NCI-H526 (cell line): ENCODE measurements around the gene SEC14L2.
"Not testable (repeated sequence)": the region's sequence is repeated elsewhere in the genome, so short reads cannot be mapped to it uniquely, and the experiment has no call there.

Source experiments
- DNase-seq, 2 experiments: peaks; one replicate each; lab custom pipeline; 2025; lab: John Stamatoyannopoulos, UW

The SEC14L2 gene

DNA sequence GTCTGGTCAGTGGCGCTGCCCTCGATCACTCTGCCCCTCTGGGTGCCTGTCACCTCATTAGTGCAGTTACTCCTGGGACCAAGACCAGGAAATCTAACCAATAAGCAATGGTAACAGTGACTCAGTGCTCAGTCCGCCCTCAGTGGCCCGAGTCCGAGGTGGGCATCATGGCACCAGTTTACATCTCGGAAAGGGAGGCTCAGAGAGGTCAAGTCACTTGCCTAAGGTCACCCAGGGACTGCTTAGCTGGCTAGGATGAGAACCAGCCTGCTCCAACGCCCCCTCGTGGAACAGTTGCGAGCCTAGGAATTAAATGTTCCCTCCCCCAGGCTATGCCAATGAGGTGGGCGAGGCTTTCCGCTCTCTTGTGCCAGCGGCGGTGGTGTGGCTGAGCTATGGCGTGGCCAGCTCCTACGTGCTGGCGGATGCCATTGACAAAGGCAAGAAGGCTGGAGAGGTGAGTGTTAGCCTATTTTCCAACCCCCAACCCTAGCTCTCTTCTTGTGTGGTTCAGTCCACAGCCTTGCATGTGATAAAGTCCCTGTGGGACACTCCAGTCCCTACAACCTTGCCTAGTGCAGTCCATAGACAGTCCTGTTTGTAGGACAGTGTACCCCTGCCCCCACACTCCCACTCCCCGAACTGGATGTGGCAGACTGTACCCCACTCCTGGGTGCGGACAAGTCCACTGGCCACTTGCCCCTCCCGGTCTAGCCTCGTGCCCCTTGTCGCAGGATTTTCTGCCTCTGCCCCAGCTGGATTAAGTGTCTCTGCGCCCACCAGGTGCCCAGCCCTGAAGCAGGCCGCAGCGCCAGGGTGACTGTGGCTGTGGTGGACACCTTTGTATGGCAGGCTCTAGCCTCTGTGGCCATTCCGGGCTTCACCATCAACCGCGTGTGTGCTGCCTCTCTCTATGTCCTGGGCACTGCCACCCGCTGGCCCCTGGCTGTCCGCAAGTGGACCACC is 29.9 kb downstream of the SEC14L2 start:
- peak; percentile 85 to 95 for DNase-seq

DNA sequence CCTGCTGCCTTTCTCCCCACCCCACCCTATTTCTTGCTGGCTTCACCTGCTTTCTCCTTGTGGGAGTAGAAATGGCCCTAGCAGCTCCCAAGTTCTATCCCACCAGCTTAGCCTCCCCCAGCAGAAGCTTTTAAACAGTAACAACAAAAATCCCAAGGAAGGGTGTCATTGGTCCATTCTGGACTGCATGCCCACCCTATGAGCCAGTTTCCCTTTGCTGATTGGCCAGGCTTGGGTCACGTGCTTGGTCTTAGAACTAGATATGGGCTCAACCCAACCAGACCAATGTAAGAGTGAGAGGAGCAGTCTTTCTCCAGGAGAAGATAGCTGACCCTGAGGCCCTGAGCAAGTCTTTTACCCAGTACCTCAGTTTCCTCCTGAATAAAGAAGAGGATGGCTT is 31.1 kb downstream of the SEC14L2 start:
- DNase-seq, result no peak

DNA sequence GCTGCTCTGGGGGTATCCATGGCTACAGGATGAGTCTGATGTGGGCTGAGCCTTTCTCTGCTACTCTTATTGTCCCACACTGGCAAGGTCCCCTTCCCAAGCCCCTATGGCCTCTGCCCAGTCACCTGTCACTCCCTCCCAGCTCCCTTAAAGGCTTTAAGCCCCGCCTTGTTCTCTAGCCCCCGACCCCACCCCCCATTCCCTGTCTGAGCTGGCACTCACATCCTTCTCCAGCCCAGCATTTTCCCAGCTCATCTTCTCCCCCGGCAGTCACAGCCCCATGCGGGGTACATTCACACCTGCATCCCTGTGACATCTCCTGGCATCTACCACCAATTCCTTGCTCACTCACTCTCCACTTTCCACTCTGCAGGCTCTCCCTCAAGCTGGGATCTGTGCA is 33.1 kb downstream of the SEC14L2 start:
- DNase-seq, result no peak

DNA sequence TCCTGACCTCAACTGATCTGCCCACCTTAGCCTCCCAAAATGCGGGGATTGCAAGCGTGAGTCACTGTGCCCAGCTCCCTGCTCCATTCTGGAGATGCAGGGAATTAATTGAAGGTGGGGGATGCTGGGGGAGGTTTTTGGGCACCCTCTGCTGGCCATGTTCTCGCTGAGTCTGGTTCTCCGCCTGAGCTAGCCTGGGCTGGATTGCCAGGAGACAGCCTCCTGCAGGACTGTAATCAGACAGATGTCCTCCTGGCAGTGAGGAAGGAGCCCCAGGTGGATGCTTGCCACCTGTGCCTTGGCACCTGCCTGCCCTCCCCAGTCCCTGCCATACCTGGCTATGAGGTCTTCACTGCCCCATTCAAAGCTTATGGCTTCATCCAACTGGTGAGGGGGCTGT is 34.1 kb downstream of the SEC14L2 start:
- peak in 1 of 2 experiments; percentile 5 for DNase-seq

DNA sequence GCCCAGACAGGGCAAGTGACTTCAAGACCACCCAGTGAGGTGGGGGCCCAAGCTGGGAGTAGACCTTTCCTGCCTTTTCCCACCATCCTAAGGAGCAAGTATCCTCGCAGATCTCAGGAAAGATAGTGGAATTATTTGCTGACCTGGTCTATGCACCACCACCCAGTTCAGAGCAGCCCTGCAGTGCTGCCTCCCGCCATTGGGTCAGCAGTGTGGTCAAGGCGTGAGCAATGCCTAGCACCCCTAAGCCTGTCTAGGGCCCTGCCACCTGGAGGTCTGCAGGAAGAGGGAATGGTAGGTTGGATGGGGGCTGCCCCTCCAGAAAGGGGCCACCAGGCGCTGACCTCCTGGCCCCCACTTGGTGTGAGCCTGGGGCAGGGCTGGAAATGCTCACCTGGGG is 35.3 kb downstream of the SEC14L2 start:
- no peak for DNase-seq

- DNase-seq, result no peak
Measured at GRCh38 chr22:30432520-30432919, 35.7 kb downstream of the SEC14L2 start.

DNA sequence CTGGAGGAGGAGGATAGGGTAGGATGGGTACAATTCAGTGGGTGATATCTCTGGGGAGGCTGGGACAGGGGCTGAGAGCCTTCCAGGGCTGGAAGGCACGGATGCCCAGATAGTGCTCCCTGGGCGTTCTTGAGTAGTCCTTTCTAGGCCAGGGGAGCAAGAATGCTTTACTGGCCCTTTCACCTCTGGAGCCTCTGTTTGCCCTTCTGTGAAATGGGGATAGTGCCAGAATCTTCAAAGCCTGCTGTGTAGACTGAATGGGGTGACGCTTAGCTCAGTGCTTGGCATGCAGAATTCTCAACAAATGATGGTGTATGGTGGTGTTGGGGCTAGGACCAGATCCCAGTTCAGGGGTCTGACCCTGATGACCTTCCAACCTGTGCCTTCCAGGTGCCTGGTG is 36.4 kb downstream of the SEC14L2 start:
- DNase-seq, result no peak

- DNase-seq, result no peak
Measured at GRCh38 chr22:30433773-30434172, 37.0 kb downstream of the SEC14L2 start.

DNA sequence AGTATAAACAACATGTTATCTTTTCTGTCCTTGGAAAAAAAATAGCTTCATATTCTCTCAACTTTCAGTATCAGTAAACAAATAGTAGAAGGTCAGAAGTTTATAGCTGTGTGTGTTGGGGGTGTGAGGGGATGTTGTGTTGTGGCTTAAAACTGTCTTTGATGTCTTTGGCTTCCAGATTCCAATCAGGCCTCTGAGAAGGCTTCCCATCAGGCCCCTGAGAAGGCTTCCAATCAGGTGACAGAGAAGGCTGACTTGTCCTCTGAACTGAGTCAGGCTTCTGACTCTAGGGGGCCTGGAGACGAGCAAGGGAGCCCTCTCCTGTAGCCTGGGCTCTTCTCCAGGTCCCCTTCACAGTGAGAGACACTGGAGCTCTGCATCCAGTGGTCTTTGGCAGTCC is 38.0 kb downstream of the SEC14L2 start:
- no peak for DNase-seq

- no peak for DNase-seq
Measured at GRCh38 chr22:30435674-30436126, 38.9 kb downstream of the SEC14L2 start.

- DNase-seq, result no peak
Measured at GRCh38 chr22:30436196-30436595, 39.4 kb downstream of the SEC14L2 start.

DNA sequence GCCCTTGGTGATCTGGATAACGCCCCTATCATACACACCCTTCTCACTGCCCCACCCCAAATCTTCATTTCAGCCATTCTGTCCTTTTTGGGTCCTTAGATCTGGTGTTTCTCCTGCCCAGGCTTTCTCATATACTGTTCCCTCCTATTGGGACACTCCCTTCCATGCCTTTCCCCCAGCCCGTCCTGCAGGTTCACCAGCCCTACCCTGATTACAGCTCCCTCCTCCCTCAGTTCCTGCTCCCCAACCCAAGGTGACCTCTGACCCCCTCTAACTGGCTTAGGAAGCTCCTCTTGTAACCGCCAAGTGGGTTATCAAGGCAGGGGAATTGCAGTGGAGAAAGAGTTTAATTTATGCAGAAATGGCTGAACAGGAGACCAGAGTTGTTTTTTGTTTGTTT is 41.7 kb downstream of the SEC14L2 start:
- DNase-seq, result no peak

DNA sequence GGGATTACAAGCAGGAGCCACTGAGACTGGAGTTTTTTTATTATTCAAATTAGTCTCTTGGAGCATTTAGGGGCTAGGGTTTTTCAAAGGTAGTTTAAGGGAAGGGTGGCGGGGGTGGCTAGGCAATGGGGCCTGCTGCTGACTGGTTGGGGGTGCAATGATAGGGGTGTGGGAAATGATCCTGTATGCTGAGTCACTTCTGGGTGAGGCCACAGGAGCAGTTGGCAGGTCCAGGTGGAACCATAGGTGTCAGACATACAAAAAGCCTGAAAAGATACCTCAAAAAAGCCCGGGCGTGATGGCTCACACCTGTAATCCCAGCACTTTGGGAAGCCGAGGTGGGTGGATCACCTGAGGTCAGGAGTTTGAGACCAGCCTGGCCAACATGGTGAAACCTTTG is 42.4 kb downstream of the SEC14L2 start:
- DNase-seq, result no peak

DNA sequence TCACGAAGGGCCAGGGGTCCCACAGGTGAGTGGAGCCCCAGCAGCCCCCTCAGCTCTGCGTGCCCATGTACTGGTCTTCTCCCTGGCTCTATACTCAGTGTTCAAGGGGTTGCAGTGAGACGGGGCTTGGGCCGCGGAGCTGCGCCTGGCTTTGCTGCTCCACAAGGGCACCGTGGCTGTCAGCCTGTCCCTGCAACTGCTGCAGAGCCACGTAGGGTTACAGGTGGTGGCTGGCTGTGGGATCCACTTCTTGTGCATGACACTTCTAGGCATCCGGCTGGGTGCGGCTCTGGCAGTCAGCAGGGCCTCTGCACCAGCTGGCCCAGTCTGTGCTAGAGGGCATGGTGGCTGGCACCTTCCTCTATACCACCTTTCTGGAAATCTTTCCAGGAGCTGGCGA is 43.0 kb downstream of the SEC14L2 start:
- no peak for DNase-seq

DNA sequence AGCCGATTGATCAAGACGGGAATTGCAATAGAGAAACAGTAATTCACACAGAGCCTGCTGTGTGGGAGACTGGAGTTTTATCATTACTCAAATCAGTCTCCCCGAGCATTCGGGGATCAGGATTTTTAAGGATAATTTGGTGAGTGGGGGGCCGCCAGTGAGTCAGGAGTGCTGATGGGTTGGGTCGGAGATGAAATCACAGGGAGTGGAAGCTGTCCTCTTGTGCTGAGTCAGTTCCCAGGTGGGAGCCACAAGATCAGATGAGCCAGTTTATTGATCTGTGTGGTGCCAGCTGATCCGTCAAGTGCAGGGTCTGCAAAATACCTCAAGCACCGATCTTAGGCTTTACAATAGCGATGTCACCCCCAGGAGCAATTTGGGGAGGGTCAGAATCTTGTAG is 44.3 kb downstream of the SEC14L2 start:
- DNase-seq, result no peak

GRCh38 chr22:30444632-30445437 is 48.0 kb downstream of the SEC14L2 start:
- DNase-seq, result peak; percentile 40 to 79

DNA sequence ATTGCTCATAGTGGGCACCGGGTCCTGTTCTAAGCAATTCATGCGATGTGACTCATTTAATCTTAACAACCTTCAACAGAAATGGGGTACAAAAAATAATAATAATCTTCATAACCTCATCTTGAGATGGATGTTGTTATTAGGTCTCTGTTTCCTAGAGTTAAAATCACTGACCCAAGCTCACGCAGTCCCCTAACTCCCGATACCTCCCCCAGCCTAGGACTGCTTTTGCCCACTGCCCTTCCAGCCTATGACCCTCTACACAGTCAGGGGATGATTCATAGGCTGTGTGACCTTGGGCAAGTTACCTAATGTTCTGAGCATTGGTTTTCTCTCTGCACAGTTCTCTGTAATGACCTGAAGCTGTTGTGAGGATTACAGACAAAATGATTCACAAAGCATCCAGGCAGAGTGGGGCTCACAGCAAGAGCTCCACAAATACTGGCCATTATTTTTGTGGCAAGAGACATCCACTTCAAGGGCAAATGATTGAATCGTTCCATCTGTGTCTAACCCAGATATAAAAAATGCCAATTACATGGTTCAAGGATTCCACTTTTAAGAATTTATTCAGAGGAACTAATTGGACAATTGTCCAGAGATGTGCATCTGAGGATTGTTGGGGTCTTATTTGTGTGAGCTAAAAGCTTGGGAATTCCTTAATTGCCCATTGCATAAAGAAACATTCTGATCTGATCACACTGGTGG is 48.8 kb downstream of the SEC14L2 start:
- no peak for DNase-seq

DNA sequence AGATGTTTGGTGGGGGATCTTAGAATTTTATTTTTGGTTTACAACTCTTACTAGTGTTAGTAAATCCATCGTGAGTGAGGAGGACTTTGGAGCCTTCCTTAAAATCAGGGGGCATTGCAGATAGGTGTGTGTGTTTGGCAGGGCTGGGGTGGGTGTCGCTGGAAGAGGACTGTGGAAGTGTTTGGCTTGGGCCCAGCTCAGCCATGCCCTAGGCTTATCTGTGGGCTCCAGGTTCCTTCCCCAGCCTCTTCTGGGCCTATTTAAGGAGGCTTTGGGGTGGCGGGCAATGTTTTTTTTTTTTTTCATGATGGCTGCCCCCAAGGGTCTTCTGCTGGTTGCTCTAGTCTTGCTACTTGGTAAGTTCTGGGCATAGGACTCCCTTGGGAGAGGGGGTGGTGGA is 50.8 kb downstream of the SEC14L2 start:
- no peak for DNase-seq

DNA sequence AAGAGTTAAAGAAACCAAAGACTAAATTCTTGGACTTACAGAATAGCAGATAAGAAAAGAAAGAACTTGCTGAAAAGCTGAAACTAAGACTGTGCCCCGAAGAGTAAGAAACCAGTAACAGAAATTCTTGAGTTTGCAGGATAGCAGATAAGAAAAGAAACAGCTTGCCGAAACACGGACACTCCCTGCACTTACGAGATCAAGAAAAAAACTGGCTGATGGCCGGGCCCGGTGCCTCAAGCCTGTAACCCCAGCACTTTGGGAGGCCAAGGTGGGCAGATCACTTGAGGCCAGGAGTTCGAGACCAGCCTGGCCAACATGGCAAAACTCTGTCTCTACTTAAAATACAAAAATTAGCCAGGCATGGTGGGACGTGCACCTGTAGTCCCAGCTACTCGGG is 54.7 kb downstream of the SEC14L2 start:
- DNase-seq, result not testable (repeated sequence)

GRCh38 chr22:30452861-30453260 is 56.0 kb downstream of the SEC14L2 start:
- DNase-seq, result no peak

DNA sequence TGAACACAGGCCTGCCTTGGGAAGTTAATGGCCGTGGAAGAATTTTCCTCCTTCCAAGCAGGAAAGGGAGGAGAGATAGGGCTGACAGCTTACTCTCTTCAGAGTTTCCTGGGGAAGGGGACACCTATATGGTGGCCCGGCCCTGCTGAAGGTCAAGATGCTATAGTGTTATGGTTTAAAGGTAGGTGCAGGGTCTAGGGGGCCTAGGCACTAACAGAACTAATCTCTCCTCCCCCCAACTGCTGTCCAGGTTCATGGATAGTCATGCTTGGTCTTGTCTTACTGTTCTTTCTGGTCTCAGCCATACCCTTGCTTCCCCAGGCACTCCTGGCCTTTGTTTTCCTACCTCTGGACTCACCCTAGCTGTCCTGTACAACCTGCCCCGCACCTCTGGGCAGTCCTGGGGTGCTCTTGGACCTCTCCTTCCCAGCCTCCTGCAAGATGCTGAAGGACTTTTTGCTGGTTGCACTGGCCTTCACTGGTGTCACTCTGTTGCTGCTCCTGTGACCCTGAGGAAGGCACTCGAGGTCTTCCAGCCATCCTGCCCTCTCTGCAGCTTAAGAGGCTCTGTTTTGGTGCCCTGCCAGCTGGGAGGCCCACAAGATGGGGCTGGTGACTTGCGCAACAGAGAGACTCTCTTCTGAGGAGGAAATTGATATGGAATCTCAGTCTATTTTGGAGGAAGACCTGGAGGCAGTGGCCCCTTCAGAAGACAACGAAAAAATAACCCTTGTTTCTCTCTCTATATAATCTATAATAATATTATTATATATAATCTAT is 57.1 kb downstream of the SEC14L2 start:
- peak; percentile 20 to 48 for DNase-seq
